Embryonic facial prominence (tissue), 1 donor: ENCODE data around the gene NUP205.
A peak's percentile ranks its signal among the peaks of the same experiment; 100 is the strongest.

Experiments
- DNase-seq: peaks from one replicate; pipeline ENCODE4 v3.0.0-alpha.2; 2016; ENCODE audit errors: extremely low spot score

Gene NUP205, protein sequence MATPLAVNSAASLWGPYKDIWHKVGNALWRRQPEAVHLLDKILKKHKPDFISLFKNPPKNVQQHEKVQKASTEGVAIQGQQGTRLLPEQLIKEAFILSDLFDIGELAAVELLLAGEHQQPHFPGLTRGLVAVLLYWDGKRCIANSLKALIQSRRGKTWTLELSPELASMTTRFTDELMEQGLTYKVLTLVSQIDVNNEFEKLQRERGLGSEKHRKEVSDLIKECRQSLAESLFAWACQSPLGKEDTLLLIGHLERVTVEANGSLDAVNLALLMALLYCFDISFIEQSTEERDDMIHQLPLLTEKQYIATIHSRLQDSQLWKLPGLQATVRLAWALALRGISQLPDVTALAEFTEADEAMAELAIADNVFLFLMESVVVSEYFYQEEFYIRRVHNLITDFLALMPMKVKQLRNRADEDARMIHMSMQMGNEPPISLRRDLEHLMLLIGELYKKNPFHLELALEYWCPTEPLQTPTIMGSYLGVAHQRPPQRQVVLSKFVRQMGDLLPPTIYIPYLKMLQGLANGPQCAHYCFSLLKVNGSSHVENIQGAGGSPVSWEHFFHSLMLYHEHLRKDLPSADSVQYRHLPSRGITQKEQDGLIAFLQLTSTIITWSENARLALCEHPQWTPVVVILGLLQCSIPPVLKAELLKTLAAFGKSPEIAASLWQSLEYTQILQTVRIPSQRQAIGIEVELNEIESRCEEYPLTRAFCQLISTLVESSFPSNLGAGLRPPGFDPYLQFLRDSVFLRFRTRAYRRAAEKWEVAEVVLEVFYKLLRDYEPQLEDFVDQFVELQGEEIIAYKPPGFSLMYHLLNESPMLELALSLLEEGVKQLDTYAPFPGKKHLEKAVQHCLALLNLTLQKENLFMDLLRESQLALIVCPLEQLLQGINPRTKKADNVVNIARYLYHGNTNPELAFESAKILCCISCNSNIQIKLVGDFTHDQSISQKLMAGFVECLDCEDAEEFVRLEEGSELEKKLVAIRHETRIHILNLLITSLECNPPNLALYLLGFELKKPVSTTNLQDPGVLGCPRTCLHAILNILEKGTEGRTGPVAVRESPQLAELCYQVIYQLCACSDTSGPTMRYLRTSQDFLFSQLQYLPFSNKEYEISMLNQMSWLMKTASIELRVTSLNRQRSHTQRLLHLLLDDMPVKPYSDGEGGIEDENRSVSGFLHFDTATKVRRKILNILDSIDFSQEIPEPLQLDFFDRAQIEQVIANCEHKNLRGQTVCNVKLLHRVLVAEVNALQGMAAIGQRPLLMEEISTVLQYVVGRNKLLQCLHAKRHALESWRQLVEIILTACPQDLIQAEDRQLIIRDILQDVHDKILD (N-terminal part only)

DNA sequence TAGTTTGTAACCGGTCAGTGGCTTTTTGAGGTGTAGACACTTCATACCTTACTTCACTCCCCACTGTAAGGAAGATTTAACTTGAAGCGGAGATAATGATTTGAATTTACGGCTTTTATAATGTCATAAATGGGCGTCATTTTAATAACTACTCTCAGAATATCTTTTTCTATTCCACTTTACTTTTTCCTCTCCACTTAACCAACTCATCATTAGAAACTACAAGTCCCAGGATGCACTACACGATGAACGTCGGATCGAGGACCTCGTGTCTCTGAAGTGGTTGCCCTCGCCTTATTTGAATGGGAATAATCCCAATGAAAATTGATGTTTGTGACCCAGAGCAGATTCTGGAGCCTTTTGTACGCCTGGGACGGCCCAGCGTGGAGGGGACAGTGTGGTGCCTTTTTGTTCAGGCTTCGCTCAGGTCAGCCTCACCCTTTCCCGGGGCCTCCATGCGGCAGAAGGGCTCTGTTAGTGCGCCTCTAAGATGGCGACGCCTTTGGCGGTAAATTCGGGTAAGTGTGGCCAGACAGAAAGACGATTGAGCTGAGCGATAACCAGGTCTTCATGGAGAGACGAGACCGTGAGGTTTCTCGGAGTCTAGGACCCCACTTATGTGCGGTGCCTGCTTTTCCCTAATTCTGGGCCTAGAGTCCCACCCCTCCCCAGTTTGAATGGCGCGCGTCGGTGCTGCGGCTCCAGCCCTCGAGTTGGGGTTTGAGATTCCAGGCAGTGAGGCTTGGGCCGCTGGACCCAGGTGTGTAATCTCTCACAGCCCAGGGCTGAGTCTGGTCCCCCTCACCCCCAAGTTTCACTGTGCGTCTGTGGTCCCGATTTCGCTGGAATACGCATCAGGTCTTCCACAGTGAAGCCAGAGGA, at the start of gene NUP205:
TSS of gene NUP205 (plus strand) at position 463 of the 882 bp plus-strand sequence. CDS start at position 491, 28 bp downstream.
- DNase-seq, result peak; percentile 77

DNA sequence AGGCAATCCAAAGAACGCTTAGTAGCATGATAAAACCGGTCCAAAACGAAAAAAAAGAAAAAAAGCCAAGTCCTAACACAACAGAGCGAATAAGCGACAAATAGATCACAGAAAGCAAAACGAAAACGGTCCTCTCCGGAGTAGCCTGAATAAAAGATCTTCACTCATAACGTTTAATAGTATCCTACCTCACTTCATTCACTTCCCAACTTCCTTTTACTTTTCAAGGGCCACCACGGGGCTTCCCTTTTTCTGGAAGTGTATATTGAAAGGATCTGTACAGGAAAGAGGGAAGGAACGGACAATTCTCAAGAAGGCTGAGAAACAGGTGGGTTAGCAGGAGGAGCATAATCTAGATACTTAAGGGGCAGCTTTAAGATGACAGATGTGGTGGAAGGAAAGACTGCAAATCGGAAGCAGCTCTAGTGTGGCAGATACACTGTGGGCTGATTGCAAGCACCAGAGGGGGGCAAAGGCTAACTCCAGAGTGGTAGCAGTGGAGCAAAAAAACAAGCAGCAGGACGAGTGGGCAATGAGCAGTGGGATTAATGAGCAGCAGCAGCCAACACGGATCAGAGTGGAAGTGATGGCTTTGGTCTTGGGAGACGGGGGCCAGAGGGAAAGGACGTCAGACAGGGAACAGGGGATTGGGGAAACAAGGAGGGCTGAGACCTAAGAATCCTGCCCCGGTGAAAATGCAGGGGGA, 48.7 kb upstream of the NUP205 start:
- DNase-seq, result no peak

DNA sequence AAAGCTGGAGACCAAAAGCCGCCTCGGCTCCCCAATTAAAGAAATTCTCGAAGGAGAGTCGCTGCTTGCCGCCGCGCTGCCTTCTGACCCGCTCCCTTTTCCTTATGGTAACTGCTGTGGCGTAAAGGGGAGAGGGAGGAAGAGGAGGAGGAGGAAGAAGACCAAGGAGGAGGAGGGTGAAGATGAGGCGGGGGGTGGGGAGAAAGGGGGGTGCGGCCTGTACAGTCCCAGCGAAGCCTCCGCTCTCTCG, 48.2 kb upstream of the NUP205 start:
- DNase-seq, result no peak

DNA sequence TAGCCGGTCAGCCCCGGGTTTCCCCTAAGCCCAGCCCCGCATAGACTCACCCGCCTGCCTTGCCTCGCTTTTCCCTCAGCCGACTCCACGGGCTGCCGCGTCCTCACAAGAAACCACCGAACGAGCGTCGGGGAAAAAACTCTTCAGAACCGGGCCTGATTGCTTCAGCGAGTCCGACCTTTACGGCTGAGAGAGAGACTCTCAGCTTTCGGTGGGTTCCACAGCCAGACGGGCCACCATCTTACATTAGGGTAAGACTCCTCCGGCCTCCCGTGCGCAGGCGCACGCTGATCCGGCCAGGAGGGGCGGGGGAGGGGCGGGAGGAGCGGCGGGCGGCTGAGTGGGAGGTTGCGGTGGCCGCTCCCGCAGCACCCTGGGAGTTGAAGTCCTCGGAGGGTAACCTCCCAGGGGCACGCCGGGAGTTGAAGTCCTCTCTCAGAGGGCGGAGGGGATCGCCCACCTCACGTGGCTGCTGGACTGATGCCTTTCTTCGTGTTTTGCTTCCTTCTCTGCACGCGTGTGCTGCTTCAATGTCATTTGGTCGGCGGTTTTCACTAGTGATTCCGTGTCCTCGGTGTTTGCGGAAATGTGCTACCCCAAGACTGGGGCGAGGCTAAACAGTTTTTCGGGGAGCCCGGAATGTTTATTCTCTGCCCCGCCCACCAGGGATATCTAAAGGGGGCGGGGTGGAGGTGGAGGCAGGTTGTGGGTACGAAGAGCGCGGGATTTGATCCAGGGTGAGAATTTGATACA, 47.7 kb upstream of the NUP205 start, which contains the start of gene CNOT4:
TSS of gene CNOT4 (minus strand) at position 264 of the 753 bp plus-strand sequence. CDS start 71,771 bp downstream, outside the sequence.
- DNase-seq, result peak; percentile 94

DNA sequence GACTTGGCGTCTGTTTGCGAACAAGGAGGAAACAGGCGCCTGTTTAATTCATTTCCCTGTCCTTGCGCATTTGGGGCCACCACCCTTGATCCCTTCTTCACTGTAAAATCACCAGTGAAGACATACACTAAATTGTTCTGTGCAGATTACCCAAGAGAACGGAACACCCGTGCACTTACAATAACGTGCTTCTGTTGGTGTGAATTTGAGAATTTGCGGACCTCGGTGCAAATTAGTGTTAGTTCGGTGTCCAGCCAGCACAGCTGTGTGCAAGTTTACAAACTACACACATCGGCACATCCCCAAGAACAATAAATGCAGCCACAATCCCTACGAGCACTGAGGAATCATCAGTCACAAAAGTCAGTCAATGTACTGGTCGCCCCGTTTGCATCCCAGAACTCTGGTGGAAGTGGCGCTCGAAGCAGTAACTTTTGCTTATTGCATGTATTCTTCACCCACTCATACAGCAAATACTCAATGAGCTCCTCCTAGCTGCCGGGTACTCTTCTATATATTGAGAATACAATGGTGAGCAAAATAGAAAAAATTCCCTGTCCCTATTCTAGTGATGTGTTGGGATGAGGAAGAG, 47.0 kb upstream of the NUP205 start:
- no peak for DNase-seq

DNA sequence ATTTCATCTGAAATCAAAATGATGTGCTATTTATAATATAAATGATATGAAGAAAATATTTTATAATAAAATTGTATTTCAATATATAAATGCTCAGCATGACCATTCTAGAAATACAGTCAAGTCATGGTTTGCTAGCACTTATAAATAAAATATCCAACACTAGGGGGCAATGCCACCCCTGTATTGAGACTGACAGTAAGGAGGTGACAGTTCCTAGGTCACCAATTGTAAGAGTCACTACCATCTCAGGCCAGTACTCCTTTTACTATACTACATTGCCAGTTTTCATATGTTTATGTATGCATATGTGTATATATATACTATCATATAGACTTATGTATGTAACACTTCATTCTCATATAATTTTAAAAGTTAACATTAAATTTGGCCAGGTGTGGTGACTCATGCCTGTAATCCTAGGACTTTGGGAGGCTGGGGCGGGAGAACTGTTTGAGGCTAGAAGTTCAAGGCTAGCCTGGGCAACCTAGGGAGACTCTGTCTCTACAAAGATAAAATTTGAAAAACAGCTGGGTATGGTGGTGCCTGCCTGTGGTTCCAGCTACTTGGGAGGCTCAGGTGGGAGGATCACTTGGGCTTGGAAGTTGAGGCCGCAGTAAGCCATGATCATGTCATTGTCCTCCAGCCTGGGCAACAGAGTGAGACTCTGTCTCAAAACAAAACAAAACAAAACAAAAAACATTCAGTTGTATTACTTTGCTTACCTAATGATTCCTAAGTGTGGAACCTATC, 45.4 kb upstream of the NUP205 start:
- no peak for DNase-seq

DNA sequence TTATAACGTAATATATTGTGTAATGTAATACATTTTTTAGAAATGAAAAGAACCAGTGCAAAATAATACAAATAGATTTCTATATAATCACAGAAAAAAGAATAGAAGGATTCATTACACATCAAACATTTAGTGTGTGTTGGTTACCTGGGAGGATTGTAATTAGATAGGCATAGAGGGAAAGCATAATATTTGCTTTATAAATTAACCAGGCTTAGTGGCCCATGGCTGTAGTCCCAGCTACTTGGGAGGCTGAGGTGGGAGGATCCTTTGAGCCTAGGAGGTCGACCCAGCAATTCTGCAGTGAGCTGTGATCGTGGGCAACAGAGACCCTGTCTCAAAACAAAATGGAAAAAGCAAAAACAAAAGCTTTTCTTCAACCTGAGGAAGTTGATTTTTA, 42.9 kb upstream of the NUP205 start:
- DNase-seq, result no peak

DNA sequence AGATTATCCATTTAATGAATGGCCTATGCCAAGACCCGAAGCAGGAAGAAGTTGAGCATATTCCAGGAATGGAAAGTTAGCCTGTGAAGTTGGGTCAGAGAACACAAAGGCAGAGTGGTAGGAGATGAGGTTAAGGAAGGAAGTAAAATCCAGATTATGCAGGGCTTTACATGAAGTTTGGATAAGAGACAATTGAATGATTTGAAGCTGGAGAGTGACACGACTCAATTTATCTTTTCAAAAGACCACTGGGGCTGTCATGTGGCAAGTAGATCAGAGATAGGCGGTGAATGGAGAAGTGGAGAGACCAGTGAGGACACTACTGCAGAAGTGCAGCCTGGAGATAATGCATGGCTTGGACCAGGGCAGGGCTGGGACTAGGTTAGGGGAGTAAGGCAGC, 40.7 kb upstream of the NUP205 start:
- DNase-seq, result no peak

DNA sequence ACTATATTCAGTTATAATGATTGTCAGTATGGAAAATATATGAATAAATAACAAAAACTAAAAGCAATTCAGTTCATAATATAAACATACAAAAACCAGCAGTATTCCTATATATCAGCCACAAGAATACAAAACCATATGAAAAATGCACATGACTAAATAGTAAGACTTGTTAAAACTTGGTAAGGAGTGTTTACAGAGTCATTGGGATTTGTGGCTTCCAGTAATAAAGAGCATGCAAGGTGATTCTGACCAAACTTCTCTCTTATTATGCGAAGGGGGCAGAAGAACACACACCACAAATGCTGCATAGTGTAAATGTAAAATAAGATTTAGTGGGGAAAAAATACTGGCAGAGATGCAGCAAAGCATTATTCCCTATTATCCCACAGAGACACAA, 39.0 kb upstream of the NUP205 start:
- DNase-seq, result no peak

DNA sequence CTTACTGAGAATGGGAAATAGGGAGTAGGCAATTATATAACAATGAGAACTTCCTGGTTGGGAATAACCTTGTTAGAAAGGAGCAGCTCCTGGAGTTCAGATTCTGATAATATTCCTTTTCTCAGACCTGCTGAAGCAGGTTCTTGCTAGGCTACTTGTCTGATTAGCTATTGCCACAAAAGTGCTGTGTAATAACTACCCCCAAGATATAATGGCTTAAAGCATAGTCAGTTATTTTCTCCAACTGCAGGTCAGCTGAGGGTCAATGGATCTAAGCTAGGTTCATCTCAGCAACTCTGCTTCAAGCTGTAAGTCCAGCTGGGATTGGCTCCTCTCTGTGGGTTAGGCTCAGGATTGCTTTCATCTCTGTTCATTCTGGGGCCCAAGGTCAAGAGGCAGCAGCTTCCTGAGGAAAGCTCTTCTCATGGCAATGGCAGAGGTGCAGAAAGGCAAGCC, 38.5 kb upstream of the NUP205 start:
- no peak for DNase-seq

DNA sequence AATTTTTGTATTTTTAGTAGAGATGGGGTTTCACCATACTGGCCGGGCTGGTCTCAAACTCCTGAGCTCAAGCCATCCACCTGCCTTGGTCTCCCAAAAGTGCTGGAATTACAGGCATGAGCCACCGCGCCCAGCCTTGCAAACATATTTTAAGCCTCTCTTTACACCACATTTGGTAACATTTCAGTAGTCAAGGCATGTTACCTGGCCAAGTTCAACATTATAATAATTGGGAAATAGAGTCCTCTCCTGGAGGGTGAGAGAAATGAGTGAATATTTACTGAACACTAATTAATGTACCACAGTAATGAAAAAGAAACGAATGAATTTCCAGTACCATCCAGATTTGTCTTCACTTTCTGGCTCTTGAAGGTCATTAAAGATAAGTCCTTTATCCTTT, 37.8 kb upstream of the NUP205 start:
- no peak for DNase-seq

DNA sequence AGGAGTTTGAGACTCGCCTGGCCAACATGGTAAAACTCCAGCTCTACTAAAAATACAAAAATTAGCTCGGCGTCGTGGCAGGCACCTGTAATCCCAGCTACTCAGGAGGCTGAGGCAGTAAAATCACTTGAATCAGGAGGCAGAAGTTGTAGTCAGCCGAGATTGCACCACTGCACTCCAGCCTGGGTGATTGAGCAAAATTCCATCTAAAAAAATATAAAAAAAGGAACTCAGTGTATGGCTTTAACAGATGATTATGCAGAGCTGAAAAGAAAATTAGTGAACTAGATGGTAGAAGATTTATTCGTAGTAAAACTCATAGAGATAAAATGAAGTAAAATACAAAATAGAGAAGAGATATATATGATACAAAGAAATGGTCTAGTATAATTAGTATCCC, 35.2 kb upstream of the NUP205 start:
- DNase-seq, result no peak

DNA sequence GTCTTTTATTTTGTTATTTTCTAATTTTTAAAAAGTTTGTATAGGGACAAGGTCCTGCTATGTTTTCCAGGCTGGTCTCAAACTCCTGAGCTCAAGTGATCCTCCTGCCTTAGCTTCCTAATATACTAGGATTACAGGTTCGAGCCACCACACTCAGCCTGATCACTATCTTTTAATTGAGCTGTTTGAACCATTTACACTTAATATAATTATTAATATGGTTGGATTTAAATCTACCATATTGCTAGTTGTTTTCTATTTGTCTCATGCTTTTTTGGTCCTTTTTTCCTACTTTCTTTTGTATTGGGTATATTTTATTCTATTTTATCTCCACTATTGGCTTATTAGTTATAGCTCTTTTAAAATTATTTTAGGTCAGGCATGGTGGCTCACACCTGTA, 34.6 kb upstream of the NUP205 start:
- no peak for DNase-seq

DNA sequence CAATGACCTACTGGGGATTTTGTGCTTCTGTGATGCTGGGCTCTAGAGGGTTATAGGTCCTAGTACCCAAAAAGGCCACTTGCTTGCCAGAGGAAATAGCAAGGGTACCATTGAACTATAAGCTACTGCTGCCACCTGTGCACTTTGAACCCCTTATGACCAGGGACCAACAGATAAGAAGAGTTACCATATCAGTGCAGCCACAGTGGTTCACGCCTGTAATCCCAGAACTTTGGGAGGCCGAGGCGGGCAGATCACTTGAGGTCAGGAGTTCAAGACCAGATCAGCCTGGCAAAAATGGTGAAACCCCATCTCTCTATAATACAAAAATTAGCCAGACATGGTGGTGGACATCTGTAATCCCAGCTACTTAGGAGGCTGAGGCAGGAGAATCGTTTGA, 32.3 kb upstream of the NUP205 start:
- no peak for DNase-seq

DNA sequence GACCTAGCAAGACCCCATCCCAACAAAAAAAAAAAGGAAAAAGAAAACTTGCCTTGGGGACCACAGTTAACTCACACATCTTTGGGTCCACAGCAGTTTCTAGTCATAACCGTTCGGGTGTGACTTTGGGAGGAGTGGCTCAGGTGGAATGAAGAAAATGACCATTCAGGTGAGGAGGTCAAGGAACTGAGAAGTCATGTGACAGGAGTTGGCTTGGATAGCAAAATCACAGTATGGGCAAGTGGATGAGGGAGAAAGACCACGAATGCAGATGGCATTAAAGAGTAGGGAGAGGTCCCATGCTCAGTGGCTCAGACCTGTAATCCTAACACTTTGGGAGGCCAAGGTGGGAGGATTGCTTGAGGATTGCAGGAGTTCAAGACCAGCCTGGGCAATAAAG, 30.7 kb upstream of the NUP205 start:
- no peak for DNase-seq

DNA sequence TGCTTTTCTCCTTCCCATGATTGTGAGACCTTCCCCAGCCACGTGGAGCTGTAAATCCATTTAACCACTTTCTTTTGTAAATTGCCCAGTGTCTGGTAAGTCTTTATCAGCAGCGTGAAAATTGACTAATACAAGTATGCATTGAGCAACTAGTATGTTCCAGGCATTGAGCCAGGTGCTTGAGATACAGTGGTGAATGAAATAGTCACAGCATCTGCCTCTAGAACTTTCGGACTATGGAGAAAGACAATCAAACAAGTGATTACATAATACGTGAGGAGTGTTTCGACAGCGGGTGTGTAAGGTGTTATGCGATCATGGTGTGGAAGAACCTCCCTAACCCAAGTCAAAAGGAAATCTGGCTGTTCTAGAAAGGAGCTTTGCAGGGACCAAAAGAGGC, 21.6 kb upstream of the NUP205 start:
- DNase-seq, result no peak

DNA sequence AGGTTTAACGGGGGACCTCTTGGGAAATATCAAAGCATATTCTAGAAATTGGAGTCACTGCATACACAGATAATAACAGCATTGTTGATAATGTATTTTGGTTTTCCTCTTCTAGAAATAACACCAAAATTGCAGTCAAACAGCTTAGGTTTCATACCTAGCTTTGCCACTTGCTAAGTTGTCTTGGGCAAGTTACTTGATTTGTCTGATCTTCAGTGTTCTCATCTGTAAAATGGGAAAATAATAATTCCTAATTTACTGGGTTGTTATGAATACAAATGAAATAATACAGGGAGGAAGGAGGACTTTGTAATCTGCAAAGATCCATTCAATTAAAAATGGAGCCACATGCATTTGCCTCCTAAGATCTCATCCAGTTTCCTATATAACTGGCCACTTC, 20.3 kb upstream of the NUP205 start:
- no peak for DNase-seq

DNA sequence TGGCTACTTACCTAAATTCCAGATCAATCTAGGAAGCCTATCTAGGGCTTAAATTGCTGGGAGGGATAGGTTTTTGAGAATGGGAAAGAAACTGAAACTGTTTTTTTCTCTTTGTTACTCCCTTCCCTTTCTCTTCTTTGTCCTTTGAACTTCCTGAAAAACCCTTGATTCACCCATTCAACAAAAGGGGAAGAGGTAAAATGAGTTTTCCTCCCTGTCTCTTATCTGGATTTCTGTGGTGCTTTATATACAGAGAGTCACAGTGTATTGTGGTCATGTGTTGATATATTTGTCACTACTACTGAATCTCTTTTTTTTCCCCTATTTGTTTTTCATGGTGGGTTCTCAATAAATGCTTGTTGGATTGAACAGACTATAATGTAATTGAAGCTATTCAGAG, 19.8 kb upstream of the NUP205 start:
- no peak for DNase-seq

DNA sequence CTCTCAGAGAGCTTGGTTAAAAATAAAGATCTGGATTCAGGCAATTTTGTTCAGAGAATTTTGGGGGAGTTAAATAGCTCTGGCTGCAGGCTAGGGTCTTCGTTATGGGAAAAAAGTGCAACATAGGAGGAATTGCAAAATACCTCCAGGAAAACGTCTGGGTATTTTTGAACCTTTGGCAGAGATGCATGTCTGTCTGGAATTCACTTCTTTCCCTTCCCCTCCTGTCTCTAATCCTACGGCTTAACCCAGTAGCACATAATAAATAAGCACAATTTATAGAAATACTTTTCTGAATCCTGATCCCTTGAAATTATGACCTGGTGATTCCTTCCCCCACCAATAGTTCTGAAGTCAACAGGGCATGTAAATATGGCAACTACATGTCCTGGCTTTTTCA, 19.3 kb upstream of the NUP205 start:
- DNase-seq, result no peak
